ENCODE results near the gene MRPL16. TPM values are rescaled to one million over a fixed set of nuclear protein-coding genes. Genes with fewer than 3 reads are reported as not detected.

Gene MRPL16
- total RNA-seq, 2 donors from 2014 or later: 23.6 to 28.1 TPM

- no peak overlapping the region for H3K27ac ChIP-seq
- H3K4me1 ChIP-seq (ENCODE audit: control insufficient read depth in 1 of 2, low read depth in 2 of 2): peaks cover 0 to 4% of the 10 kb centered on the region in 2 donors
- DNase-seq (ENCODE audit: low spot score) (no peak), ATAC-seq (ENCODE audit: insufficient number of reproducible peaks, low FRiP score, low read depth) (no peak)
- no peak for TF ChIP-seq CTCF (IDR thresholded peaks at IDR 0.05)
- H3K4me3 ChIP-seq: no peak overlapping the region
- H3K27me3 ChIP-seq (replicated peaks; ENCODE audit: insufficient read depth): no peaks in the 10 kb centered on the region
- no peaks in the 10 kb centered on the region for H3K9me3 ChIP-seq
- H3K36me3 ChIP-seq: peaks cover 20% of the 10 kb centered on the region
Observed at GRCh38 chr11:59801160-59801706, 9.3 kb downstream of the MRPL16 start.

DNA sequence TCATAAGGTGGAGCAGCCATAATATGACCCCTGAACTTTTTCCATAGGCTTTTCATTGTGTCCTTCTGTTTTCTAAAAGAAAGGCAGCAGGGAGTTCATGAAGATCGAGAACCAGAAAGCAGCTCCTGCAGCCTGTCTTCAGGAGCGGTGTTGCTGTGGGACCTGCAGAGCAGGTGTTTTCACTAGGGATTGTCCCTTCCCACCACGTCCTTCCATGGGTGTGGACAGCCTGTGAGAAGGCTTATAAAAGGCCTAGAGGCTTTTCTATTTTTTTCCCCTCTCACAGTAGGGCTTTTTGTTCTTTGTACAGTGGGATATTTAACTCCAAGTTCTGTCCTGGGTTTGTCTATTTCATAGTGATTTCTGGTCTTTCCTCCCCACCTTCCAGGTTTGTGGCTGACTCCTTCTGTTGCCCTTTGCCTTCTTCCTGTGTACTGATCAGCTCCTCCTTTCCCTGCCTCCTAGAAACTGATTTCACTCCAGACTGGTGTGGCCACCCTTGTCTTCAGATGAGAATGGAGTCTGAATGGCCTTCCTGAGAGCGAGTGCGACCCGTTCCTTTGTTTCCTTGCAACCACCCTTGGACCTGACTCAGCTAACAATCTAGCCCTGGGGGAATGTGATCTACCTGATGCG is 10.1 kb downstream of the MRPL16 start:
- H3K27me3 ChIP-seq (replicated peaks; ENCODE audit: insufficient read depth): no peaks in the 10 kb centered on the region
- peaks cover 24% of the 10 kb centered on the region for H3K36me3 ChIP-seq
- H3K4me3 ChIP-seq: no peak overlapping the region
- no peak overlapping the region for H3K27ac ChIP-seq
- H3K4me1 ChIP-seq (ENCODE audit: control insufficient read depth in 1 of 2, low read depth in 2 of 2): peaks cover 0 to 4% of the 10 kb centered on the region in 2 donors
- no peak for ATAC-seq (ENCODE audit: insufficient number of reproducible peaks, low FRiP score, low read depth)
- DNase-seq (ENCODE audit: low spot score): no peak
- no peak for TF ChIP-seq CTCF (IDR thresholded peaks at IDR 0.05)
- H3K9me3 ChIP-seq: no peaks in the 10 kb centered on the region

- H3K9me3 ChIP-seq: no peaks in the 10 kb centered on the region
- peaks cover 61% of the 10 kb centered on the region for H3K36me3 ChIP-seq
- DNase-seq (ENCODE audit: low spot score): no peak
- H3K27me3 ChIP-seq (replicated peaks; ENCODE audit: insufficient read depth): no peaks in the 10 kb centered on the region
- no peak for ATAC-seq (ENCODE audit: insufficient number of reproducible peaks, low FRiP score, low read depth)
- no peak for TF ChIP-seq CTCF (IDR thresholded peaks at IDR 0.05)
- H3K27ac ChIP-seq: no peak overlapping the region
- no peak overlapping the region for H3K4me3 ChIP-seq
- H3K4me1 ChIP-seq (ENCODE audit: control insufficient read depth in 1 of 2, low read depth in 2 of 2): no peaks in the 10 kb centered on the region
Observed at GRCh38 chr11:59794417-59794816, 16.2 kb downstream of the MRPL16 start.

- ATAC-seq (ENCODE audit: insufficient number of reproducible peaks, low FRiP score, low read depth): no peak
- Histone ChIP-seq H3K27ac (no peak overlapping the region), H3K4me1 (ENCODE audit: control insufficient read depth in 1 of 2, low read depth in 2 of 2) (peaks cover 0 to 7% of the 10 kb centered on the region in 2 donors), H3K4me3 (no peak overlapping the region), H3K27me3 (replicated peaks; ENCODE audit: insufficient read depth) (no peaks in the 10 kb centered on the region), H3K9me3 (no peaks in the 10 kb centered on the region), H3K36me3 (peaks cover 56% of the 10 kb centered on the region)
- TF ChIP-seq CTCF (IDR thresholded peaks at IDR 0.05): no peak
- DNase-seq (ENCODE audit: low spot score): no peak
Observed at GRCh38 chr11:59792507-59792906, 18.1 kb downstream of the MRPL16 start.

DNA sequence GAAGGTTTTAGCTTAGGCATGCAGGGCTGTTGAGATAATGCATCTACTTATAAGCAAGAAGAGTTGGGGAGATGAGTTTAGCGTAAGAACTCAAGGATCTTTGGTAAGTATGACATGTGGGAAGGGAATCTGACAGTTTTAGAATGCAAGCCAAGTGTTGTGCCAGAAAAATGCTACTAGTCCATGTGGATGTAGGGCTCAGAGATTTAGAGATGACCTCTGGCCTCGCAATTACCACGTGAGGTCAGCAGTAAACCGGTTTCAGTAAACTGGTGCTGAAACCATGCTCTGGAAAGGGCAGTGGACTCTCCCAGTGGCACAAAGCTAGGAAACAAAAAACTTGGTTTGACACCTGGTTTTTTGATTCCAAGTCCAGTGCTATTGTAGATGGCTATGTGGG is 18.9 kb downstream of the MRPL16 start:
- Histone ChIP-seq H3K27ac (no peak overlapping the region), H3K9me3 (no peaks in the 10 kb centered on the region), H3K27me3 (replicated peaks; ENCODE audit: insufficient read depth) (no peaks in the 10 kb centered on the region), H3K36me3 (peaks cover 51% of the 10 kb centered on the region), H3K4me1 (ENCODE audit: control insufficient read depth in 1 of 2, low read depth in 2 of 2) (peaks cover 7 to 16% of the 10 kb centered on the region in 2 donors), H3K4me3 (no peak overlapping the region)
- no peak for ATAC-seq (ENCODE audit: insufficient number of reproducible peaks, low FRiP score, low read depth)
- no peak for TF ChIP-seq CTCF (IDR thresholded peaks at IDR 0.05)
- no peak for DNase-seq (ENCODE audit: low spot score)
